Measurements from ENCODE around the gene FSHB. TPM values are rescaled to one million over a fixed set of nuclear protein-coding genes. Genes with fewer than 3 reads are reported as not detected.

Gene FSHB
- total RNA-seq, 2 experiments from 2014 or later: not detected

DNA sequence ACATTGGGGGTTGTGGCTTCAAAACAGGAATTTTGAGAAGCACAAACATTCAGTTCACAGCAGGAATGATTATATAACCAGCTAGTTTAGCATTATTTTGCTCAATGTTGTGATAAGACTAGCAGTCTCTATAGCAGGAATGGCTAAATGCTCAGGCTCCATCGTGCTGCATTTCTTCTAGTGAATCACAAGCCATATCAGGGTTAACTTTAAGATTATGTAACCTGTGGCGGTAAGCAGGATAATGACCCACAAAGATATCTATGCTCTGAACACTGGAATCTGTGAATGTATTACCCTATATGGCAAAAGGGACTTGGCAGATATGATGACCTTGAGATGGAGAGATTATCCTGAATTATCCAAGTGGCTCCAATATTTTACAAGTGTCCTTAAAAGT, 14.8 kb downstream of the FSHB start:
- BruUV-seq (replicated peaks): no TSS peak
- Histone ChIP-seq H3K79me2 (ENCODE audit: insufficient read depth, low read depth, low read length) (no peaks in the 10 kb centered on the region), H3K9me2 (ENCODE audit: insufficient read depth, low read length) (no peaks in the 10 kb centered on the region), H3K36me3 (ENCODE audit: insufficient read depth, low read length) (no peaks in the 10 kb centered on the region), H4K20me1 (ENCODE audit: insufficient read depth, low read length) (no peaks in the 10 kb centered on the region), H3K27ac (ENCODE audit: low read depth, low read length, poor library complexity, severe bottlenecking) (no peak overlapping the region), H3K9me3 (ENCODE audit: low read length) (no peaks in the 10 kb centered on the region), H3K4me2 (ENCODE audit: low read length) (no peak overlapping the region), H3K4me3 (ENCODE audit: low read depth, low read length, poor library complexity, severe bottlenecking) (no peak overlapping the region), H2AFZ (ENCODE audit: low read length) (no peak overlapping the region), H3K4me1 (ENCODE audit: insufficient read depth, low read length, poor library complexity, severe bottlenecking) (no peaks in the 10 kb centered on the region)
- TF ChIP-seq, protein P1, sequence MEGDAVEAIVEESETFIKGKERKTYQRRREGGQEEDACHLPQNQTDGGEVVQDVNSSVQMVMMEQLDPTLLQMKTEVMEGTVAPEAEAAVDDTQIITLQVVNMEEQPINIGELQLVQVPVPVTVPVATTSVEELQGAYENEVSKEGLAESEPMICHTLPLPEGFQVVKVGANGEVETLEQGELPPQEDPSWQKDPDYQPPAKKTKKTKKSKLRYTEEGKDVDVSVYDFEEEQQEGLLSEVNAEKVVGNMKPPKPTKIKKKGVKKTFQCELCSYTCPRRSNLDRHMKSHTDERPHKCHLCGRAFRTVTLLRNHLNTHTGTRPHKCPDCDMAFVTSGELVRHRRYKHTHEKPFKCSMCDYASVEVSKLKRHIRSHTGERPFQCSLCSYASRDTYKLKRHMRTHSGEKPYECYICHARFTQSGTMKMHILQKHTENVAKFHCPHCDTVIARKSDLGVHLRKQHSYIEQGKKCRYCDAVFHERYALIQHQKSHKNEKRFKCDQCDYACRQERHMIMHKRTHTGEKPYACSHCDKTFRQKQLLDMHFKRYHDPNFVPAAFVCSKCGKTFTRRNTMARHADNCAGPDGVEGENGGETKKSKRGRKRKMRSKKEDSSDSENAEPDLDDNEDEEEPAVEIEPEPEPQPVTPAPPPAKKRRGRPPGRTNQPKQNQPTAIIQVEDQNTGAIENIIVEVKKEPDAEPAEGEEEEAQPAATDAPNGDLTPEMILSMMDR (conservative IDR thresholded peaks at IDR 0.05; ENCODE audit: low read length): no peak
- TF ChIP-seq EZH2phosphoT487 (IDR thresholded peaks at IDR 0.05; ENCODE audit: borderline replicate concordance, low read depth, low read length): no peak
- ChIA-PET POLR2A (no interaction called here), CTCF (ENCODE audit: unreplicated experiment) (no interaction called here)
- DNase-seq (ENCODE audit: low spot score): no peak
- intact Hi-C loops (cut with micrococcal nuclease; ENCODE audit: unreplicated experiment): no loop called here

DNA sequence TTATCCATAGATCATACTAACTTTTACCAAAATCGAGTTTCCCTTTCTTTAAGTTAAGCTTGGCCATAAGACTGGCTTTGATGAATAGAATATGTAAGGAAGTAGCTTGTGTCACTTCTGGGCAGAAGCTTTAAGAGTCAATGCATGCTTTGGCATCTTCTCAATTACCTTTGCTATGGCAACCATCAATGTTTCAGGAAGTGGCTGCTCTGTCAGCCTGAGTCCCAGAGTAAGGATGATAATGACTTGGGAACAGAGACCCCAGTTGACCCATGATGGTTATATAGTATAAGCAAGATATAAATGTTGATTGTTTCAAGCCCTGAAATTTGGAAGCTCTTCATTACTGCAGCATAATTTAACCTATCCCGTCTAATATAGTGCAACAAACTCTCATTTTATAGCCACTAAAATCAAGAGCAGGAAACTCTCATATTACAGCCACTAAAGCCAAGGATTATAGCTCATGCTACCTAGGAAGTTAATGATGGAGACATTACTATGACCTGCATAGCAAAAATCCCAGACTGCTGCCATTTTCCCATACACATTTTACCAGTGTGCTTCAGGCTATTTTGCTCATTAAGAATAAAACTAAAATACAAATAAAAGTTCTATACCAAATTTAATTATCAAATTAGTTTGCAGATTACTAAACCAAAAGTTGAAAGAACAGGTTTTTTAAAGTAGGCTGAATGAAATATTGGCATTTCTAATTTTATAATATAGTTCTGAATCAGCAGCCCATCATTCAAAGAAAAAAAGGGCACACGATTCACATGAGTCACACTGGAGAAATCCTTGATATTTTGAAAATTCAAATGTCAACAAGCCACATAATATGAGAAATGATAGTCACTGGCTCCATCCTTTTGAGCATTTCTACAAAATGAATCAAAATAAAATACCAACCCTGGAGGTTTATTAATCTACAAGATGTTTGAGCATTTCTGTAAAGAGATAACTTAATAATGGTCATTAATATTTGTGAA, 23.8 kb downstream of the FSHB start:
- H3K4me2 ChIP-seq (ENCODE audit: low read length): no peak overlapping the region
- no peak overlapping the region for H3K4me3 ChIP-seq (ENCODE audit: low read depth, low read length, poor library complexity, severe bottlenecking)
- H3K4me1 ChIP-seq (ENCODE audit: insufficient read depth, low read length, poor library complexity, severe bottlenecking): no peaks in the 10 kb centered on the region
- H3K9me2 ChIP-seq (ENCODE audit: insufficient read depth, low read length): no peaks in the 10 kb centered on the region
- intact Hi-C loops (cut with micrococcal nuclease; ENCODE audit: unreplicated experiment): no loop called here
- H3K36me3 ChIP-seq (ENCODE audit: insufficient read depth, low read length): no peaks in the 10 kb centered on the region
- H4K20me1 ChIP-seq (ENCODE audit: insufficient read depth, low read length): no peaks in the 10 kb centered on the region
- H2AFZ ChIP-seq (ENCODE audit: low read length): no peak overlapping the region
- ChIA-PET CTCF (ENCODE audit: unreplicated experiment) (no interaction called here), POLR2A (interaction anchor here (0.7 kb wide), 1 partner anchor 25 kb away, joined by 3 read pairs; no protein-coding TSS in a partner anchor)
- H3K9me3 ChIP-seq (ENCODE audit: low read length): no peaks in the 10 kb centered on the region
- no peak for TF ChIP-seq EZH2phosphoT487 (IDR thresholded peaks at IDR 0.05; ENCODE audit: borderline replicate concordance, low read depth, low read length)
- TF ChIP-seq, protein P1 (conservative IDR thresholded peaks at IDR 0.05; ENCODE audit: low read length): no peak
- BruUV-seq (replicated peaks): no TSS peak
- no peaks in the 10 kb centered on the region for H3K79me2 ChIP-seq (ENCODE audit: insufficient read depth, low read depth, low read length)
- no peak for DNase-seq (ENCODE audit: low spot score)
- H3K27ac ChIP-seq (ENCODE audit: low read depth, low read length, poor library complexity, severe bottlenecking): no peak overlapping the region

DNA sequence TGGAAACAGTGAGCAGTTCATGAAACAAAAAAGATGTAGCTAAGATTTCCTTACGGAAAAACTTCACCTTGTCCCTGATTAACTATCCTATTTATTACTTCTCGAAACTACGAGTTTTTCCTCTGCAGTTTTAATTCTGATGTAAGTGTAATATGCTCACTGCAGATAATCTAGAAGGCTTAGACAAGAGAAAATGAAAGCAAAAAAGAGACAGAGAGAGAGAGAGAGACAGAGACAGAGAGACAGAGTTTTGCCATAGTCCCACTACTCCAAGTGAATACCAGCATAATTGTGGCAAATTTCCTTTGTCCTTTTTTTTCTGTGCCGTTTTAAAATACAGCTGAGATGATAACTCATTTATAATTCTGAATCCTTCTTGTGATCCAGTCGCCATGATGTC, 24.8 kb downstream of the FSHB start:
- Histone ChIP-seq H3K4me3 (ENCODE audit: low read depth, low read length, poor library complexity, severe bottlenecking) (no peak overlapping the region), H3K36me3 (ENCODE audit: insufficient read depth, low read length) (no peaks in the 10 kb centered on the region), H3K79me2 (ENCODE audit: insufficient read depth, low read depth, low read length) (no peaks in the 10 kb centered on the region), H2AFZ (ENCODE audit: low read length) (no peak overlapping the region), H3K9me3 (ENCODE audit: low read length) (no peaks in the 10 kb centered on the region), H3K4me2 (ENCODE audit: low read length) (no peak overlapping the region), H4K20me1 (ENCODE audit: insufficient read depth, low read length) (no peaks in the 10 kb centered on the region), H3K9me2 (ENCODE audit: insufficient read depth, low read length) (no peaks in the 10 kb centered on the region), H3K27ac (ENCODE audit: low read depth, low read length, poor library complexity, severe bottlenecking) (no peak overlapping the region), H3K4me1 (ENCODE audit: insufficient read depth, low read length, poor library complexity, severe bottlenecking) (no peaks in the 10 kb centered on the region)
- no TSS peak for BruUV-seq (replicated peaks)
- intact Hi-C loops (cut with micrococcal nuclease; ENCODE audit: unreplicated experiment): no loop called here
- POLR2A ChIA-PET: interaction anchor here (1.6 kb wide), 1 partner anchor 113 kb away, joined by 5 read pairs; no protein-coding TSS in a partner anchor
- CTCF ChIA-PET (ENCODE audit: unreplicated experiment): no interaction called here
- no peak for DNase-seq (ENCODE audit: low spot score)
- TF ChIP-seq EZH2phosphoT487 (IDR thresholded peaks at IDR 0.05; ENCODE audit: borderline replicate concordance, low read depth, low read length): no peak
- TF ChIP-seq, protein P1 (conservative IDR thresholded peaks at IDR 0.05; ENCODE audit: low read length): no peak
